Measurements from ENCODE around the gene KDM6A.
"Not testable (repeated sequence)": the region's sequence is repeated elsewhere in the genome, so short reads cannot be mapped to it uniquely, and the experiment has no call there.

KDM6A gene

DNA sequence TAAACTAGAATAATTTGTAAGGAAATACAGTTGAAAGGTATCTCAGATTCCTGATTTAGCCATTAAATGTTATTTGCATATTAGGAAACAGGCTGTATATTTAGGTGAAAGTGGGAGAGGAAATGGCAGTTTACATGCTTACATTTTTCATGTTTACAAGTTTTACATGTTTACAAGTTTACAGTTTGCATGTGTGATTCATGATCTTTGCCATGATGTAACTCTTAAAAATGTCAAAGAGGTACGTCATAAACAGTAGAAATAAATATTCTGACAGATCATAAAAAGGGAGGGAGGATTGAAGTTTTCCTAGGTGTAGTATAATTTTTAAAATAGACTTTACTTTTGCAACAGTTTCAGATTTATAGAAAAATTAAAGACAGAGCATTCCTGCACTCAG is 45.7 kb downstream of the KDM6A start:
- DNase-seq (ENCODE audit: low read depth in 2 of 3, low spot score in 2 of 3), result no peak

DNA sequence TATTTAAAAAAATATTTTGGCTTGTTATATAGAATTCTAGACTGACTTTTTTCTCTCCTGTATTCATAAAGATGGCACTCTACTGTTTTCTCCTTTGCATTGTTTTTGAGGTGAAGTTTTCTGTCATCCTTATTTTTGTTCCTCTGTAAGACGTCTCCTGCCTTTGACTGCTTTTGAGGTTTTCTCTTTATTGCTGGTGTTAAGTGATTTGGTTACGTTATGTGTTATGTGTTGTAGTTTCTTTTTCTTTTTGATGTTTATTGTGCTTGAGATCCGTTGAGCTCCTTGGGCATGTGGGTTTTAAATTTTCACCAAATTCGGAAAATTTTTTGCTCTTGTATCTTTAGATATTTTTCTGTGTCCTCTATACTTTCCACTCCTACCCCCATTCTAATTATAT is 50.0 kb downstream of the KDM6A start:
- no peak for DNase-seq (ENCODE audit: low read depth in 2 of 3, low spot score in 2 of 3)

DNA sequence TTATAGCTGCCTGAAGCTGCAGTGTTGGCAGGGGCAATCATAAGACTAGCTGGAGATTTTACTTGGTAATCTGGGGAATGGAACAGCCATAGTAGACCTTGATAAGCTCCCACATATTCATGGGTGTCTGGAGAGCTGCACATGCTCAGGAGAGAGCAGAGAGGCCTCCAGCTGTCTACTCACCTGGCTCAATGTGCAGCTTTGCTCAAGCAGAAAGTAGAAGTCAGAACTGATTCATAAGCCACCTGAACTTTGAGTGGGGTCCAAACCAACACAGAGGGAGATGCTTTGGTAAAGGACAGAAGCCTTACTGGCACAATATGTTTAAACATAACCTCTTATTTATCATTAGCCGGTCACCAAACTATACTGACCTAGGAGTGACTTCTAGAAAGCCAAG is 54.4 kb downstream of the KDM6A start:
- DNase-seq (ENCODE audit: low read depth in 2 of 3, low spot score in 2 of 3), result no peak

DNA sequence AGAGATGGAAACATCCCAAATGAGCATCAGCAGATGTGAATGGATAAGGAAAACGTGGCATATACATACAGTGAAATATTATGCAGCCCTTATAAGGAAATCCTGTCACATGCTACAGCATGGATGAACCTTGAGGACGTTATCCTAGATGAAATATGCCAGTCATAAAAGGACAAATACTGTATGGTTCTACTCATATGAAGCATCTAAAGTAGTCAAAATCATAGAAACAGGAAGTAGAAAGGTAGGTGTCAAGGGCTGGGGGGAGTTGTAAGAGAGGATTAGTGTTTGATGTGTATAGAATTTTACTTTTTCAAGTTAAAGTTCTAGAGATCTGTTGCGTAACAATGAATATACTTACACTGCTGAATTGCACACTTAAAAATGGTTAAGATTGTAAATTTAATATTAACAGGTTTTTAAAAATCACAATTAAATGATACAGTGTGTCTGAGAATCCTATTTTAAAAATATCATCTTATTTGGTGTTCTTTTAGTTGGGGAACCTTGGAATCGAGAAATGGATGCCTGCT is 58.5 kb downstream of the KDM6A start:
- no peak for DNase-seq (ENCODE audit: low read depth in 2 of 3, low spot score in 2 of 3)

DNA sequence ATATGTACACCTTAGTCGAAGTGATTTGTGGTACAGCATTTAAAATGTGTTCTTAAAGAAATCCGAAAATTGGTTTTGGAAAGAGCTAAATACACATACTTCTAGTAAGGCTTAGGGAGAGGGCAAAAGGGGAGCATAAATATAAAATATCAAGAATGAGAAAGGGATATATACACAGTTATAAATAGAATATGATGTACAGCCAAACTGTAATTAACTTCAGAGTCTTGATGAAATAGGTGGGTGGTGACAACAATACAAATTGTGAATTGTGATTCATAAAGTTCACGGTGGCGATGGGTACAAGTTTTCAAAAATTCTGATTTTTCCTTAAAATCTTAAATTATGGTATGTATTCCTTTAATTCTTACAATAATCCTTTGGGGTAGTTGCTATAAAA is 62.2 kb downstream of the KDM6A start:
- no peak for DNase-seq (ENCODE audit: low read depth in 2 of 3, low spot score in 2 of 3)

DNA sequence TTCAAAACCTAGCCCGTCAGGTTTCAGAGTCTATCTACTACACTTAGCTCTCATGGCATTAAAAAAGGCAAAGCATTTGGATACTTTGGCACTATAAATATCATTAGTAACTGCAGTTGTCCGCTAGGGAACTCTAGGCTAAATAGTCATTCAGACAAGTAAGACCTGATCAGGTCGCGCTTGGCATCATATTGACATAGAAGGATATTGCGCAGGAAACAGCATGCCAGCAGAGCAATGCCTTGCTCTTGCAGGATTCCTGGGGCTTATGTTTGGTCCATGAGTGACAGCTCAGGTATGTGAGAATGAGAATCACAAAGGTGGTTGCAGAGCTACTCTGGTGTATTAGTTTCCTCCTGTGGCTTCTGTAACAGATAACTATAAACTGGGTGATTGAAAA is 62.7 kb downstream of the KDM6A start:
- DNase-seq (ENCODE audit: low read depth in 2 of 3, low spot score in 2 of 3), result no peak

DNA sequence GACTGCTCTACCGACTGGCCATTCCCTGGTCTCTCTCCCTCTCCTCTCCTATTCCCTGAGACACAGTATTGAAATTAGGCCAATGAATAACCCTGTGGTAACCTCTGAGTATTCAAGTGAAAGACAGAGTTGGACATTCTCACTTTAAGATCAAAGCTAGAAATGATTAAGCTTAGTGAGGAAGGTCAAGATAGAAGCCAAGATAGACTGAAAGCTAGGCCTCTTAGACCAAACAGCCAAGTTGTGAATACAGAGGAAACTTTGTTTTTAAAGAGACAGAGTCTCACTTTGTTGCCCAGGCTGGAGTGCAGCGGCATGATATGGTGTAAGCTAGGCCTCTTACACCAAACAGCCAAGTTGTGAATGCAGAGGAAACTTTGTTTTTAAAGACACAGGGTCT is 64.6 kb downstream of the KDM6A start:
- no peak for DNase-seq (ENCODE audit: low read depth in 2 of 3, low spot score in 2 of 3)

DNA sequence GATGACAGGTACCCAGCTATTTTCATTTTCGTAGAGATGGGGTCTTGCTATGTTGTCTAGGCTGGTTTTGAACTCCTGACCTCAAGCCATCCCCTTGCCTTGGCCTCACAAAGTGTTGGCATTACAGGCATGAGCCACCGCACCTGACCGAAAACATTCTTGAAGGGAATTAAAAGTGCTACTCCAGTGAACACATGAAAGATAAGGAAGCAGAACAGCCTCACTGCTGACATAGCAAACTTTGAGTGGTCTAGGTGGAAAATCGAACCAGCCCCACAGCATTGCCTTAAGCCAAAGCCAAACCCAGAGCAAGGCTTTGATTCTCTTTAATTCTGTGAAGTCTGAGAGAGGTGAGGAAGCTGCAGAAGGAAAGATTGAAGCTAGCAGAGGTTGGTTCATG is 65.1 kb downstream of the KDM6A start:
- no peak for DNase-seq (ENCODE audit: low read depth in 2 of 3, low spot score in 2 of 3)

DNA sequence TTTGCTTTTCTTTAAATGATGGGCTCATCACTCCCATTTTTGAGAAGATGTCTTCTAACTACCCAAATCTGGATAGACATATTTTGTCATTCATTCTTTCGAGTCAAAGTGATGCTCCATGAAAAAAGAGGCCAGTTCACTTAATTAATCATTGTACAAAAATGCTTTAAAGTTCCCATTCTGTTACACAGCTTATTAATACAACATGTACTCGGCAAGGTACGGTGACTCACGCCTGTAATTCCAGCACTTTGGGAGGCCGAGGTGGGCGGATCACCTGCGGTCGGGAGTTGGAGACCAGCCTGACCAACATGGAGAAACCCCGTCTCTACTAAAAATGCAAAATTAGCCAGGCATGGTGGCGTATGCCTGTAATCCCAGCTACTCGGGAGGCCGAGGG is 67.6 kb downstream of the KDM6A start:
- DNase-seq (ENCODE audit: low read depth in 2 of 3, low spot score in 2 of 3), result not testable (repeated sequence)

DNA sequence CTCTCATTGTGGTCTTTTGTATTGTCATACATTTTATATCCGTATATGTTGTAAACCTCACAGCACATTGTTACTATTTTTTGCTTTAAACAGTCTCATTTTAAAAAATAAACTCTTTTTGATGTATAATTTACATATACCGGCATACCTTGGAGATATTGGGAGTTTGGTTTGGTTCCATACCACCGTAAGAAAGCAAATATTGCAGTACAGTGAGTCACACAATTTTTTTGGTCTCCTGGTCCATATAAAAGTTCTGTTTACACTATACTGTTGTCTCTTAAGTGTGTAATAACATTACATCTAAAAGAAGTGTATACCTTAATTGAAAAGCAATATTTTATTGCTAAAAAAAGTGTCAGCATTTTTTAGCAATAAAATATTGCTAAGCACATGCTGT is 70.0 kb downstream of the KDM6A start:
- DNase-seq (ENCODE audit: low read depth in 2 of 3, low spot score in 2 of 3), result no peak

DNA sequence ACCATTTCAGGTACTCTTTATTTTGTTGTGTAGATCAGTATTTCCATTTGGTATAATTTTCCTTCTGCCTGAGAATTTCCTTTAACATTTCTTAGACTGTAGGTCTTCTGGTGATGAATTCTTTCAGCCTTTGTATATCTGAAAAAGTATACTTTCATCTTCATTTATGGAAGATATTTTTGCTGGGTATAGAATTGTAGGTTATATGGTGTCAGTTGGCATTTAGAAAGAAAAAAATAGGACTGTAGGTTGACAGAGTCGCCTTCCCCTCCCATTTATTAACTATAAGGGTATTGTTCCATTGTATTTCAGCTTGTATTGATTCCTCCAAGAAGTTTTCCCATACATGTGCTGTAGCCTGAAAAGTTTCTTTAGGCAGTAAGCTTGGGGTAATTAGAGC is 71.9 kb downstream of the KDM6A start:
- DNase-seq (ENCODE audit: low read depth in 2 of 3, low spot score in 2 of 3), result no peak

DNA sequence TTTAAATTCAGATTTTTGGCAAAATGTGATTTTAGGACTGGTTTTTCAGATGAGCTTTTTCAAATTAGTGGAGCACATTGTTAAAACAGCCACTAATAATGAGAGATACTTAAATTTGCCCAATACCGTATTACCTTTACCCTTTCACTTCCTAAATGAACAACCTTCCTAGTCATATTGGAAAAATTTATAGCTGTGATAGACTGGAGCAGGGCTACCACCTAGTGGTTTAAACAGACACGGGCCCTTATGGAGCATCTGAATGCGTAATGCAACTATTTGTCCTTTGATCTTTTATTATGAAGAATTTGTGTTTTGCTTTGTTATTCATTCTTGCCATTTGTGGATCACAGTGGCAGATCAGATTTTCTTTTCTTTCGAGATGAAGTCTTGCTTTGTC is 72.7 kb downstream of the KDM6A start:
- DNase-seq (ENCODE audit: low read depth in 2 of 3, low spot score in 2 of 3), result no peak

DNA sequence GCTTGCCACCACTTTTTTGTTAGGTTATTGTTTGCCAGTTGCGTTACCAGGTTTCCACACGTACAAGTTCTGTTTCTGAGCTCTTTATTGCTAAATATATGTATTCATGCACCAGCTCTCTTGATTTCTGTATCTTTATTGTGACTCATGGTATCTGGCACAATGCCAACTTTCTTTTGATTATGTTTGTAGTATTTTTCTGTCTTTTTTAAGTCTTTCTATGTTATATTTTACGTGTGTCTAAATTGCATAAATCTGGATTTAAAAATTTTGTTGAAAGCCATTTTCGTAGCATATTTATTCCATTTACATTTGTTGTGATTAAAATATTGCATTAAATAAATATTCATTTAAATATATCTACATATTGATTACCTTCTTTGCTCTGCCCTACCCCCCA is 73.8 kb downstream of the KDM6A start:
- DNase-seq (ENCODE audit: low read depth in 2 of 3, low spot score in 2 of 3), result no peak

DNA sequence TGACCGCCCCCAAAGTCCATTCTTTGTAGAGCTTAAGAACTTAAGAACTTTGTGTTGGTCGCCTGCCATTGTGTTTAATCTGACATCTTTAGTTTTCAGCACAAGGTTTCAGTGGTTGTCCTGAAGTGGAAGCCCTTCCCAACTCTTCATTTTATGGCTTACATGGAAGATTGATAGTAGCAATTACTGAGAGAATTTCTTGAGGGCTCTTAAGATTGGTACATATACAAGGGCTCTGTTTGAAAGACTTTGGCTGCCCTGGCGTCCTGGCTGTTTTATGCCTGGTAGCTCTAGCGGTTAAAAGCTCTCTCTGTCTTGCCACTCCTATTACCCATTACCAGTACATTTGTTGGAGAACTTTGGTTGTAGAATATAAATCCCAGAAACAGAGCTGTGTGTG is 75.0 kb downstream of the KDM6A start:
- no peak for DNase-seq (ENCODE audit: low read depth in 2 of 3, low spot score in 2 of 3)

DNA sequence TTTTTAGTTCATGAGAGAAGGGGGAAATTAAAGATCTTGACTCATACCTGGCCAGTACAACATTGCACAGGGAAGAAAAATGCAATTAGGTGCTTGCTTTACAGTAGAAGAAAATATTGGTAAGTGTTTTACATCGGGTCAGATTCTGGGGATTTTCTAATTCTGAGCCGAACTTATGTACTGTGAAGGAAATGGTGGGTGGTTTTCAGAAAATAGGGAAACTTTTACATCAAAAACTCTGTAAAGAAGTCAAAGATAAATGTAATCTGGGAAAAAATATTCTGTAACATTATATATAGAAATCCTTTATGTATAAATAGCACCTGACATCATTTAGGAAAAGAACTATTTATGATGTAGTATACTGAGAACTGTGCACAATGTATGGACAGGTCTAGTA is 75.4 kb downstream of the KDM6A start:
- DNase-seq (ENCODE audit: low read depth in 2 of 3, low spot score in 2 of 3), result no peak

DNA sequence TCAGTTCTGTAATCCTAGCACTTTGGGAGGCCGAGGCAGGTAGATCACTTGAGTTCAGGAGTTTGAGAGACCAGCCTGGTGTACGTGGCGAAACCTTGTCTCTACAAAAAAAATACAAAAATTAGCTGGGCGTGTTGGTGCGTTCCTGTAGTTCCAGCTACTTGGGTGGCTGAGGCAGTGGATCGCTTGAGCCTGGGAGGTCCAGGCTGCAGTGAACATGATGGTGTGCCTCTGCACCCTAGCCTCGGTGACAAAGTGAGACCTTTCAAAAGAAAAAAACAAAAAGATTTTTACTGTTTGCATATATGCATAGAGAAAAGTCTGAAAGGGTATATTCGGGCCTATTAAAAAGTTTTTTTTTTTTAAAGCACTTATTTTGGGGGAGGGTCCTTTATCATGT is 76.1 kb downstream of the KDM6A start:
- no peak for DNase-seq (ENCODE audit: low read depth in 2 of 3, low spot score in 2 of 3)

DNA sequence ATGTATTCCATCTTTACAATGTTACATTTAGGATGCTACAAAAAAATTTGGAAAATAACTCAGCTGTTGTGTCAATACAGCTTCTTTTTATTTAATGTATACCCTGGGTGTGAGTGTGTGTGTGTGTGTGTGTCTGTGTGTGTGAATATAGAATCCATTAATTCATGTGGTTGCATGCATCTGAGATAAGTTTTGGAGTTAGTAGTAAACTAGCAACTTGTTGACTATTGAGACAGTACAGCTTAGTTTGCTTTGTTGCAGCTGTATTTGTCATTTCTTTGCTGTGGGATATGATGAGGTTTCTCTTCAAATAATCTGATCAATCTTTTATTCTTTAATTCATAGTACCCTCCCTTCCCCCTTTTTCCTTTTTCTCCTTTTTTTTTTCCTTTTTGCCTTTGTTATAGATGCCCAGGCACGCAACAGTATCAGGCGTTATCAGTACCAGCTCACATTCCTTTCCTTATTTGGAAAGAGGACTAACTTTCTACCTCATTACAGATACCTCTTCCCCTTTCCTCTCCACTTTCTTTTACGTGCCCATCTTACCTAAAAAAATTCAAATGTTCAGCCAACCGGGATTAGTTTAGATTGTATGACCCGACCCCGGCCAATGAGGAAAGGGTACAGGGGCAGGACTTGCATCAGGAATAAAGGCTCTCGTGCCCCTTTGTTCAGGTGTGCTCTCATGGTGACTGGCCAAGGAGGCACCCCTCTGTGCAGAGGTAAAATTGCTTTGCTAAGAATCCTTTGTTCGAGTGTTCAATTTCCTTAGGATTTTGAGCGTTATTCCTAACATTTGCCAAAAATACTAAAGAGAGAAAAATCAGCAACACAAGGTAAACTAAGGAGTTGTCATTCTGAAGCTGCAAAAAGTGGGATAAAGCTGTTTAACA is 77.7 kb downstream of the KDM6A start:
- DNase-seq (ENCODE audit: low read depth in 2 of 3, low spot score in 2 of 3), result not testable (repeated sequence)

DNA sequence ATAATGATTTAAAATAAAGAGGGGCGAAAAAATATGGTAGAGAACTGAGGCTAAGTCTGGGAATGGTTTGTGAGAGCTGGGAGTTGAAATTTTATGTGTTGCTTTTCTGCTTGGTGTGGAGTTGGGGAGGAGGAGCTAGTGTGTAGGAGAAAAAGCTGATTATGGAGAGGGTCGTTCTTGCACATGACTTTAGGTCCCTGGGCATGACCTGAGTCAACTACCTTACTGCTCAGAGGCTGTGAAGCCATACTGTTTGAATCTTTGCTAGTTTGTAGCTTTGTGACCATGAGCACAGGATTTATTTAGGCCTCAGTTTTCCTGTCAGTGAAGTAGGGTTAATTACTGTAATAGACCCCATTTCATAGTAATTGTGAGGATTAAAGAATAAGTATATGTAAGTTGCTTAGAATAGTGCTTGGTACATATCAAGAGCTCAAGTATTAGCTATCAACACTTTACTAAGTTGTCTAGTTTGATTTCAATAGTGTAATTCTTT is 78.6 kb downstream of the KDM6A start:
- DNase-seq (ENCODE audit: low read depth in 2 of 3, low spot score in 2 of 3), result no peak

DNA sequence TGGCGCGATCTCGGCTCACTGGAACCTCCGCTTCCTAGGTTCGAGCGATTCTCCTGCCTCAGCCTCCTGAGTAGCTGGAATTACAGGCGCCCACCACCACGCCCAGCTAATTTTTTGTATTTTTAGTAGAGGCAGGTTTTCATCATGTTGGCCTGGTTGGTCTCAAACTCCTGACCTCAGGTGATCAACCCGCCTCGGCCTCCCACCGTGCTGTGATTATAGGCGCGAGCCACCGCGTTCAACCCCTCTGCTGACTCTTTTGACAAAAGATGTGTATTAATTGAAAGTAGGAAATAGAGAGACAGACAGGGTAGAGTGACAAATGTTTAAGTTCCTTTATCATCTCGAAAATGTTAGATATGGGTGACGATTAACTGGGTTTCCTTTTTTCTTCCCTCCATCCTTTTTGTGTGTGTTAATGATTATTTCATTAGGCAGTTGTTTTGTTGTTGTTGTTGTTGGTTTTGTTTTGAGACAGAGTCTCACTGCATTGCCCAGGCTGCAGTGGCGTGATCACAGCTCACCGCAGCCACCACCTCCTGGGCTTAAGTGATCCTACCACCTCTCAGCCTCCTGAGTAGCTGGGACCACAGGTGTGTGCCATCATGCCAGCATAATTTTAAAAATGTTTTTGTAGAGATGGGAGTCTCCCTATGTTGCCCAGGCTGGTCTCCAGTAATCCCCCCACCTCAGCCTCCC is 79.5 kb downstream of the KDM6A start:
- DNase-seq (ENCODE audit: low read depth in 2 of 3, low spot score in 2 of 3), result no peak

DNA sequence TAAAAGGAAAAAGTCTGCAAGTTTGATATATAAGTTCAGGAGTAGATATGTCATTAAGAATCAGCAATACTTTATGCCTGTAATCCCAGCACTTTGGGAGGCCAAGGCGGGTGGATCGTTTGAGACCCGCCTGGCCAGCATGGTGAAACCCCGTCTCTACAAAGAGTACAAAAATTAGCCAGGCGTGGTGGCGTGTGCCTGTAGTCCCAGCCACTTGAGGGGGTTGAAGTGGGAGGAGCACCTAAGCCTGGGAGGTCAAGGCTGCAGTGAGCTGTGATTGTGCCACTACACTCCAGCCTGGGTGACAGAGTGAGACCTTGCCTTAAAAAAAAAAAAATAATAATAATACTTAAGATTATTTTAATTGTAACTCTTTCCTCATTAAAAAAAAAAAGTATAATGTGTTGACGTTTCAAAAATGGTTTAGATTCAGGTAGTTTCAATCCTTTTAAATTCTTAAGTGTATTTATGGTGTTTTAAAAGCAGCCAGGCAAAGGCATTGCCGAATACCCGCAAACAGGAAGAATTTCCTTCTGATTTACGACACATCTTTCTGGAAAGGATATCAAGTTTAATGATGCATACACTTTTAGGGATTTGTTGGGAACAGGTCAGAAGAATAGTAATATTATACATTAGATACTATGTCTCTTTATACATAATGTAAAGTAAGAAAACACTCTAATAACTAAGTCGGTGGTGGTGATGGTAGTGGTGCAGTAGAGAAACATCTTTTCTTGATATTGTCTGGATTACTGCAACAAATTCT is 80.9 kb downstream of the KDM6A start:
- DNase-seq (ENCODE audit: low read depth in 2 of 3, low spot score in 2 of 3), result no peak

DNA sequence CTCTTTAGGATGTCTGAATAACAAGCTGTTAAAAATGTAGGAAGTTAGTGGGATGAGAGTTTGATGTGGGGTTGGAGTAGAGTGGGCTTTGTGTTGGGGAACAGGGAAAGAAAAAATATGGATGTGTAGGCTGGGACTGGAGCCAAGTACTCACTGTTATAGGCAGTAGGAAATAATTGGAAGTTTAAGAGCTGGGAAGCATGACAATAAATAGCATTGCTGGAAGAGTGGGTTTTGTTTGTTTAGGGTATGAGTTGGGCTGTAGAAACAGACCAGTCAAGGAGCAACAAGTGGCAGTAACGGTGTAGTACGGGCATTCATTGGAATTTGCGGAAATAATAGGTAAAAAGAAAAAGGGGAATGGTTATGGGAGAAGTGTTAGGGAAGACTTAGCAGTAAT is 81.6 kb downstream of the KDM6A start:
- DNase-seq (ENCODE audit: low read depth in 2 of 3, low spot score in 2 of 3), result no peak

DNA sequence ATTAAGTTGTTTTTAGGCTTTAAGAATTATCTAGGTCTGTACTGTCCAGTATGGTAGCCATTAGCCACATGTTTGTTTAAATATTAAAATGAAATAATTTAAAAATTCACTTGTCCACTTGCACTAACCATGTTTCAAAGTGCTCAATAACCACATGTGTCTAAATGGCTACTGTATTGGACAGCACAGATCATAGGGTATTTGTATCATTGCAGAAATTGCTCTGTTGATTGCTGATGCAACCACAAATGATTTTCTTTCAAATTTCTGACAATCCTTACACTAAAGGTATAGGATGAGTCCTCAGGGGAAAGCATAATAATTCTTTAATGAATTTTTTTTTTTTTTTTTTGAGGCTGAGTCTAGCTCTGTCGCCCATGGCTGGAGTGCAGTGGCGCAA is 84.9 kb downstream of the KDM6A start:
- no peak for DNase-seq (ENCODE audit: low read depth in 2 of 3, low spot score in 2 of 3)
